ENCODE measurements around the gene POTEC.
"Not testable (repeated sequence)": the region's sequence is repeated elsewhere in the genome, so short reads cannot be mapped to it uniquely, and the experiment has no call there.

Gene POTEC

DNA sequence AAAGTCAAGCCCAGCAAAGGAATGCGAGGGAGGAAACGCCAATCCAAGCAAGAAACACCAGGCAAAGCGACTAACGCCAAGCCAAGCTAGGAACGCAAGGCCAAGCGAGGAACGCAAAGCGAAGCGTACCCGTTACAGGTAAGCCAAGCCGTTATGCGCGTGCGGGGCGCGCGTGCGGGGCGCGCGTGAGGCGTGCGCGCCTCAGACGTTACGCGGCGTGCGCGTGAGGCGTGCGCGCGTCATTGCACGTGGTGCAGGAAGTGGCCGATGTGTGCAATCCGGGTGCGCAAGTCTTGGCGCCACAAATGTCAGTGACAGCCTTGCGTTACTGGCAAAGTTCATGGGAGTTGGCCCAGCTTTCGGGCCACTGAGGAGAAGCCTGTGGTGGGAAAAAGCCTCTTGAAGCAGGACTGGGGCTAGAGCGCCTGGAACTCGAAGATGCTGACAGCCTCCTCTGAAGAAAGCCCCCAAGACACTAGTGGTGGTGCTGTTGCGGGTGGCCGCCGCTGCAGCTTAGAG is at the start of gene POTEC:
TSS of gene POTEC (minus strand) at position 155 of the 519 bp plus-strand sequence. CDS start 454 bp downstream, outside the sequence.
- not testable (repeated sequence) for ATAC-seq

DNA sequence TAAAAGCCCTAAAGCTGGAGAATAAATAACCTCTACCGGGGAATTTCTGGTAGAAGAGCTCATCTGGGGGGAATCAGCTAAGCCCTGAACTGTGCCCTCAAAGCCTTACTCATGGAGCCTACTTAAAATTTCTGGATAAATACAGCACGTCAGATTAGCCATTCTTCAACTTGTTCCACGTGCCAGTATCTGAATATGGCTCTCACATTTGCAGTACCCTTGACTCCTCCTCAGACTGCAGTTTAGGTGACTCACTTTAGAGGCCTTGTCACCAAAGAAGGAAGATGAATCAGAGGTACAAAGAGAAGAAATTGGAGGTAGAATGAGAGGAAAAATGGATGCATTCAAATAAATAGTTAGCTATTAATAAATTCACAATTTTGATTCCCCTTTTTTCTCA is 34.6 kb upstream of the POTEC start:
- ATAC-seq (no peak), DNase-seq (no peak)

More for the DNA sequence above, at the start of gene POTEC:
- not testable (repeated sequence) for DNase-seq

DNA sequence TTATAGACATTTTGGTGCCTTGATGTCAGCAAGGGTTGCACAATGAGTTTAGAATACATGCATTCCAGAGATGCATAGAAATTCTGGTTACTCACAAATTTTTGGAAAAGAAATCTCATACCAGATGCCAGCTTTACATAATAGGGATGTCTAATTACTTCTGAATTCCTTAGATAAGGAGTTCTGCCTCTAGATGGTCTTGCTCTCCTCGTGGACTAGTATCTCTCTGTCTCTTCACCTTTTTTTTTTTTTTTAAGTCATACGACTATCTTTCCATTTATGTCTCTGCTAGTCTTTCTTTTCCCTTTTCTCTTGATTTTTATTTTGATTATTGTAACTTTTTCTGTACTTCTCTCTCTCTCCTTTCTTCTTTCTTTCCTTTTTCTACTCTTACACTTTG is 16.1 kb upstream of the POTEC start:
- not testable (repeated sequence) for ATAC-seq, DNase-seq

DNA sequence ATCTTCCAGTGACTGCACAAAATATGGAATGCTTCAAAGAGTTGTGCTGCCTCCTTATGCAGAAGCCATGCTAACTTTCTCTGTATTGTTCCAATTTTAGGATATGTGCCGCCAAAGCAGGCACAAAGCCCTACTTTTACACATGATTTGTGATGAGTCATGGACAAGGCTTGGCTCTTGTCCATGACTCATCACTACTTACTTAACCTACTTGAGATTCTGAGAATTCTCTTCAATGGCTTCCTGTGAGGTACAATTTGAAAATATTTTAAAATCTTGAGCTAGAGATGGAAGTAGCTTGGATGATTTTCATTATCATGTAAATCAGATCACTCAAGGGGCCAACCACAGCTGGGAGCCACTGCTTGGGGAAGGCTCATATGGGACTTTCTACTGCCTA is 11.7 kb downstream of the POTEC start:
- DNase-seq, ATAC-seq: not testable (repeated sequence)

DNA sequence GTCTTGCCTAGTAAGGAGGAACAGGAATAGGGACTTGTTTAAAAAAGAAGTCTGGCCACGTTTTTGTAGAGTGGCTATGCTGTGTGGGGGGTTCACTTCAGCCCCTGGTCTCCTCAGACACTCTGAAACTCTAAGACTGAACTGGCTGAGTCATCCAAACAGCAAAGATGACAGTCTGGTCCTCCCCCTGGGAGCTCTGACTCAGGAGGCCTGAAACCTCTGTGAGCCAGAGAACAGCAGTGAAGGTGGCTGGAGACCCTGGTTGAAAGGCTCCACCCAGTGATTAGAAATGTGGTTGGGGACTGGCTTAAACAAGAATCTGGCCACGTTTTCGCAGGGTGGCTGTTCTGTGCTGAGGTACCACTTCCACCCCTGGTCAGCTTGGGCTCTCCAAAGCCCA is 32.7 kb downstream of the POTEC start:
- ATAC-seq, DNase-seq: not testable (repeated sequence)

DNA sequence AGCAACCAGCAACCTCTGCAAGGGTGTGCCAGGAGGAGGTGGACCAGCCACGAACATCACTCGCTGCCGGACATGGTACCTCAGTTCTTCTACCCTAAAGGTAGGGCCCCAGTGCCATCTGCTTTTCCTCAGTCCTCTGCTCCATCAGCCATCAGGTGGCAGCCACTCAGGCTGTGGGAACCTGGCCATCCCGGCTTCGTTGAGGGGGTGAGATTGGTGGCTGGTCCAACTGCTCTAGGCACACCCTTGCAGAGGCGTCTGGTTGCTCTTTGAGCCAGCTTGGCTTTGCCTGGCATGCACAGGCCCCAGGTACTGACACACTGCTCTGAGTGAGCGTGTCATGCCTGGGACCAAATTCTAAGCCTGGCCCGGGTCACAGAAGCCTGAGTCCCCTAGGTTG is 39.7 kb downstream of the POTEC start:
- DNase-seq, ATAC-seq: not testable (repeated sequence)

DNA sequence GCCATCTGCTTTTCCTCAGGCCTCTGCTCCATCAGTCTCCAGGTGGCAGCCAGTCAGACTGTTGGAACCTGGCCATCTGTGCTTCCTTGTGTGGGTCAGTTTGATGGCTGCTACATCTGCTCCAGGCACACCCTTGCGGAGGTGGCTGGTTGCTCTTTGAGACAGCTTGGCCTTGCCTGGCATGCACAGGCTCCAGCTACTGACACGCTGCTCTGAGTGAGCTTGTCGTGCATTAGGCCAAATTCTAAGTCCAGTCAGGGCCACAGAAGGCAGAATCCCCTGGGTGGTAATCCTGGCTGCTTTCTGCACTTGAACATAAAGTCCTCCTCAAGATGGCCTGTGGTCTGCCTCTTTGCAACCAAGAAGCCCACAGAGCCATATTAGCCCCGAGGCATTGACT is 41.5 kb downstream of the POTEC start:
- not testable (repeated sequence) for DNase-seq, ATAC-seq

DNA sequence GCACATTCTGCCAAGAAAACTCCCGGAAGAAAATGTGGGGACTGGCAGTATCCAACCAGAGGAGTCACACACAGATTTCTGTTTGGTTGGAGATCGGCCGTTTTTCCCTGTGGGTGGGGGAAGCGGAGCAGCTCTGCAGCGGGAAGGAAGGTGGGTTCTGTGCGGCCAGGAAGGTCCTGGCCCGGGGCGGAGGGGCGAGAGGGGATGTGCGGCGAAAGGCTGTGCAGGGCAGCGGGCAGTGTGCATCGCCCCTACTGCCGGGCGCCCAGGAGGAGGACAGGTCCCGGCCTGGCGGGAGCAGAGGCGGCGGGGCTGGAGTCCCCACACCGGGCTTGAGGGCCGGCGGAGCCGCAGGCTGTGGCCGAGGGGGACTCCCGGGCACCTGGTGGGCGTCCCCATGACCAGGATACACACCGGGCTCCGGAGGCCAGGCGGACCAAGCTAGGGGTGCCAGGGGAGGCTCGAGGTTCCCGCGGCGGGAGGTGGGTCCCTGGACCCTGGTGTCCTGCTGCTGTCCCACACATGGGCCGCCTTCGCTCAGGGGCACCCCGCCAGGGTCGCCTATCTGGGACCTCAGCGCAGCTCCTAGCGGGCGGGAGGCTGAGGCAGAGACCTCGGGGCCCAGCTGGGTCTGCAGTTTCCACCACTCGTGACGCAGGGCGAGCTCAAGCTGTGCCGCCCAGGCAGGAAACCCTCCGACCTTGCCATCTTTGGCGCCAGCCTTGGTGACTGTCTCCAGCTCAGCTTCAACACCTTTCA is 54.0 kb downstream of the POTEC start:
- ATAC-seq, DNase-seq: not testable (repeated sequence)

DNA sequence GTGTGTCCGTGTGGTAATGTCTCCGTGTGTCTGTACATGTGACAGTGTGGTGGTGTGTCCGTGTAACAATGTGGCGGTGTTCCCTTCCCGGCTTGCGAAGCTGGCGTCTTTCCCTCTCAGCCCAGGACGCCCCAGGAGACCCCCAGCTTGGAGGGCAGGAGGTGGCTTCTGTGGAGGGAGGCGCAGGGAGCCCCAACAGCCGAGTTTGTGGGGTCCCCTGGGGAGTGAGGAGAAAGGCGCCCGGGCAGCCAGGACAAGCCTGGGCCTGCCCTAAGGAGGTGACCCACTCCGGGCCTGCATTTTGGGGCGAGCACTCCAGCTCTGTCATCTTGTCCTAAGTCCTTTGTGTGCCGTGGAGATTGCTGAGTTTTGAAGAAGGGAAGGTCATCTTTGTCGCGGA is 54.6 kb downstream of the POTEC start:
- not testable (repeated sequence) for ATAC-seq, DNase-seq

DNA sequence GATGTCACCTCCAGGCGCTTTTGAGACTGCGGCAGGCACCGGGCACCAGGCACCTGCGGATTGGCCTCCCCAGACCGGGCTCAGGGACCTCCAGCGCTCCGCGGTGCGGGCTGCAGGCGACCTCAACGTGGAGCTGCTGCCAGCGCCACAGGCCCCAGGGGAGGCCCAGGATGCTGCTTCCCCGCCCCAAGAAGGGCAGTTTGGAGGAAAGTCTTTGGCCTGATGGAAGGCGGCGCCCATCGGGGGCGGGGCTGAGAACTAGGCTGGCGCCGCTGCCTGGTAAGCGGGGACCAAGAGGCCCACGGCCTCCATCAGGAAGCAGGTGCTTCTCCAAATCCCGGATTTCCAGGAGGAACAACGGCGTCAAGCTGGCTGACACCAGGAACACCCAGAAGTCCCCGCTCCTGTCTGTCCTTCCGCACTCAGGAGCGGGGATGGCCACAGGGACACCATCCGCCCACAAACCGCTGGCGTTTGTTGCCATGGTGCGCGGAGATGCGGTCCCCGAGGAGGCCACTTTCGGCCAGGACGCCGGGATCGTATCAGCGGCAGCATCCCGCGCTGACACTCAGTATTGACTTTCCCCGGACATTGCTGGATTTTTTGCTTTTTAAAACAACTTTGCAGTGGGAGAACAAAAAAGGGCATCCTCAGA is 56.3 kb downstream of the POTEC start:
- DNase-seq, ATAC-seq: not testable (repeated sequence)

DNA sequence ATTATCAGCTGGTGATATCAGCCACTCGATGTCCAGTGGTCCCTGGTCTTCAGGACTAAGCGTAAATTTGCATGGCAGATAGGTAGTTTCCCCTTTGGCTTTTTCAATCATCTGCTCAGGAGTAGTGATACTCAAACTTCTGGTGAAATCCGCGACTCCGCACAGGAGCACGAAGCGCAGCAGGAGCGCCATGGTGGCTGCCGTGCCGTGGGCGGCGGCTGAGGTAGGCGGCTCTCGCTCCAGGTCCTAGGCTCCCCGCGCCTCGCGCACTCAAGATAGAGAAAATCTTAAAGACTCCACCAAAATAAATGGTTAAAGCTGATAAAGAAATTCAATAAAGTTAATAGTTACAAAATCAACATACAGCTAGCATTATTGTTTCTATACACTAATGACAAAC is 64.3 kb downstream of the POTEC start:
- not testable (repeated sequence) for ATAC-seq, DNase-seq

DNA sequence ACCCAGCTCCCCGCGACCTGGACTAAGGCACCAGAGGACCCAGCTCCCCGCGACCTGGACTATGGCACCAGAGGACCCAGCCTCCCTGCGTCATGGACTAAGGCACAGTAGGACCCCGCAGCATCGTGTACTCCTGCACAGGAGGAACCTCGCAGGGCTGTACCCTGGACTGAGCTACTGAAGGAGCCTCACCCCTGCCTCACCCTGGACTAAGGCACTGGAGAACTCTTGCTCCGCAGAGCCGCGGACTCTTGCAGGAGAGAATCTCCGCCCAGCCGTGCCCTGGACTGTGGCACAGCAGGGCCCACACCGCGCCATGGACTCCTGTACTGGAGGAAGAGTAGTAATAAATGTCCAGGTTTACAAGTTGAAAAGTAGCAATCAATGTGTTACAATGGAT is 67.9 kb downstream of the POTEC start:
- not testable (repeated sequence) for ATAC-seq, DNase-seq

DNA sequence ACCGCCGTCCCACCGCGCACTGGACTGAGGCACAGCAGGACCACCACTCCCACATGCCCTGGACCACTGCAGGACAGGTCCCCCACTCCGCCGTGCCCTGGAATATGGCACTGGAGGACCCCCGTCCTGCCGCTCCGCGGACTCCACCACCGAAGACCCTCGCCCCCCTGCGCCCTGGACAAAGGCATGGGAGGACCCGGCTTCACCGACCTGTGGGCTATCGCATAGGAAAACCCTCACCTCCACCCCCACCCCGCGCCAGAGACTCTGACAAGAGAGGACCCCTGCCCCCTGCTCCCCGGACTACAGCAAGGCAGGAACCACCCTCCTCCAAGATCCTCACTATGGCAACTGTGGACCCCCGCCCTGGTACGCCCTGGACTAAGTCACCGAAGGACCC is 68.6 kb downstream of the POTEC start:
- not testable (repeated sequence) for ATAC-seq

DNA sequence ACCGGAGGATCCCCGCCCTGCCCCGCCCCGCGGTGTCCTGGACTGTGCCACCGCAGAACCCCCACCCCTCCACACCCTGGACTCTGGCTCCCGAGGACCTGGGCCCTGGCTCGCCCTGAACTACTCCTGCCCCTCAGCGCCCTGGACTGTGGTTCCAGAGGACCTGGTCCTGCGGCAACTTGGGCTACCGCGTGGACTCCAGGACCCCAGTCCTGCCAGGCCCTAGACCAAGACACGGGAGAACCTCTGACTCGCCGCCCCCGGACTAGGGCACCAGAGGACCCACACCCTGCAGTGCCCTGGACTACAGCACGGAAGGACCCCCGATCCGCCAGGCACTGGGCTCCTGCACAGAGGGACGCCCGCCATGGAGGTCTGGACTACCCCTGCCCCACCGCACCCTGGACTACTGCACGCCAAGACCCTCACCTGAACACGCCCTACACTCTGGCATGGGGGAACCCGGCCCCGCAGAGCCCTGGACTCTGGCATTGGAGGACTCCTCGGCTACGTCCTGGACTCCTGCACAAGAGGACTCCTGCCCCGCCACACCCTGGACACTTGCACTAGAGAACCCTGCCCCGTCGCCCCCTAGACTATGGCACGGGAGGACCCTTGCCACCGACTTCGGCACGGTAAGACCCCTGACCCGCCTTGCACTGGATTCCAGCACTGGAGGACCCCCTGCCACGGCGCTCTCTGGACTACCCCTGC is 69.2 kb downstream of the POTEC start:
- ATAC-seq, DNase-seq: not testable (repeated sequence)

More for the DNA sequence above, 68.6 kb downstream of the POTEC start:
- not testable (repeated sequence) for DNase-seq

DNA sequence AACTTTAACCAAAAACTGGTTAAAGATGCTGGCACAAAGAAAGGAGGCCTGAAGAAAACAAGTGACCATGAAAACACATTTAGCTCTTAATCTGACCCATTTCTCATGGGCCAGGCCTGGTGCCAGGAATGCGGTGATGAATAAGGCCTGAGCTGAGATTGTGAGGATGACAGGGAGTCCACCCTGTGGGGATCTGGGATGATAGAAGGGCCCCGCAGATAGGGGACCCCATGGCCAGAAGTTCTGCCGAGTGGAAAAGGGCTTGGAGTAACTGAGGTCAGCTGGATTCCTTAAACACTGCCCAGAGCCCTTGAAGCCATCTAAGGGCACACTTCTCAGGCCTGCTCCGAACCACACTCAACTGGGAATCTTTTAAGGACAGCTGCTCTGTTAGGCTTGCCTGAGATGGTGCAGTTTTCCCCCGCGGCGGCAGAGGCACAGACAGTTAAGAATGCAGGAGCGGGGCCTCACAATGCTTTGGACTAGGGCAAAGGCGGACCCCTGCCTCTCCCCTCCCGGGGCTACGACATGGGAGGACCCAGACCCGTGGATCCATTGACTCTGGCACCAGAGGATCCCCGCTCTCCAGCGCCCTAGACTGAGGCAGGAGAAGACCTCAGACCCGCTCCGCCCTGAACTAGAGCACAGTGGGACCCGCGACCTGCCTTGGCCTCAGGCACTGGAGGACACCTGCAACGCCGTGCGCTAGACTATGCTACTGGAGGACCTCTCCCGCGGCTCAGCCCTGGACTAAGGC is 70.0 kb downstream of the POTEC start:
- DNase-seq, ATAC-seq: not testable (repeated sequence)

DNA sequence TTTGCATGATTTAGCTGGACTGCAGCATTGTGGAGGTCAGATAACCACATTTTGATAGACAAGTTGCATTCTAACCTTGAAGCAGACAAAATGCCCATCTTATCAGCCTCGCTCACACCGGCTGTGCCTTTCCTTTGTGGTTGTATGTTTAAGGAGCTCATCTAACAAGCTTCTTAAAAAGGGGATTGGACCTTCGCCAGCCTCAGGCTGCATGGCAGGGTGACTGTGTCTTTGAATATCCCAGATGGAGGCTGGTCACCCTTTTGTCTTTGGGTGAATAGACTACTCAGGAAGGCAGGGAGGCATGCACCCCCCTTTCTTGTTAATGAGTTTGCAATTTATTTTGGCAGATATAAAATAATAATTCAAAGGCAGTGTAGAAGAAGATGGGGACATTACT is 72.1 kb downstream of the POTEC start:
- not testable (repeated sequence) for ATAC-seq, DNase-seq

DNA sequence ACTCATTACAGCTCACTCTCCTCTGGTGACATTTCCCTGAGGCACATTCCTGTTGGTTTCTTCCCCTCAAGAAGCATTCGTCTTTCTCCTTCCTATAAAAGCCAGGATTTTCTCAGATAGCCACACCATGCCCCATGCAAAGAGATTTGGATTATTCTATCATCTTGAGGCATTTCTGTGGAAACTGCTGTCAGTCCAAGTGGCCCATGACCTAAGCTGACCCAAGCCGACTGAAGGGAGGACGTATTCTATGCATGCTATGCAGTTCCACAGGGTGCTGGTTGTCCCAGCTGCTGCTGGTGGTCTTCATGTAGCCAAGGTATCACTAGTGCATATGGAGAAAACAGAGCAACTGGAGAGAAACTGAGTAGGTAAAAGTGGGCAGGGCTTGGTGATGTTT is 73.0 kb downstream of the POTEC start:
- ATAC-seq, DNase-seq: not testable (repeated sequence)

DNA sequence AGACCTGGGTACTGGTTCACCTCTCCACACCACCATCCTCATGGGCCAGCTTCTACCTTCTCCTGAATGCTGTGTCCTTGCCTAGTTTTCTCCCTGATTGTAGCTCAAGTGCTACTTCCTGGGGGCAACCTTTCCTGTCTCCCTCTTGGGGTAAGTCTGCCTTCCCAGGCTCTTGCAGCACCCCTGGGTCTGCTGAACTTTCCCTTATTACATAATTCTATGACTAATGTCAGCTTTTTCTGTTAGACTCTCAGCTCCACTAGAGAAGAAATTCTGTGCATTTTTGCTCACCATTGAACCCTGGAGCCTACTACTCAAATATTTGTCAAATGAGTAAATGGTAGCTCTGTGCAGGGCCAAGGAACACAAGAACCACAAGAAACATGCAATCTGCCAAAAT is 73.4 kb downstream of the POTEC start:
- DNase-seq, ATAC-seq: not testable (repeated sequence)

DNA sequence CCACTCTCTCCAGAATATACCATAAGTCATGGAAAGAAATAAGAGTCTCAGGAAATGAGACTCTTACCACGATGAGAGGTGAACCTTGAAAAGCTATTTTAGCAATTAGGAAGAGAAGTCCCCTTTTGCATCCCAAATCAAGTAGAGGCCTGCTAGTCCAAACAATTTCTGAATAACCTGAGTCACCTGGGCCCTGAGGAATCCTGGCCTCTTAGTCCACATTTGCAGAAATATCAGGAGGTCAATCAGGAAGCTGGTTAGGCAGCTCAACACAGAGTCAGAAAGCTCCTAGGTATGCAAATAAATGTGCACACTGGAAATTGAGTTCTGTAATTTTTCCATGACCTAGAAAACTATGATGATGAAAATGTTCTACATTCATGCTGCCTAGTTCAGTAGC is 77.4 kb downstream of the POTEC start:
- ATAC-seq, DNase-seq: not testable (repeated sequence)
